DMS53 (cell line): ENCODE data around the gene RPL35.

Experiments used
- DNase-seq: peaks from one replicate; lab custom pipeline; 2025; lab: John Stamatoyannopoulos, UW

RPL35 gene

GRCh38 chr9:124877021-124877782 lies 15.4 kb upstream of the RPL35 start:
- peak; percentile 50 for DNase-seq

GRCh38 chr9:124875501-124875900 lies 13.7 kb upstream of the RPL35 start:
- DNase-seq, result no peak

GRCh38 chr9:124873664-124874063 lies 11.9 kb upstream of the RPL35 start:
- no peak for DNase-seq

- DNase-seq, result no peak
These were observed 9.4 kb upstream of the RPL35 start for GRCh38 chr9:124871156-124871561.

- no peak for DNase-seq
These were observed 9.0 kb upstream of the RPL35 start for GRCh38 chr9:124870723-124871122.

- DNase-seq, result peak; percentile 57
These were observed 8.3 kb upstream of the RPL35 start for GRCh38 chr9:124869986-124870560.

GRCh38 chr9:124869466-124869985 lies 7.8 kb upstream of the RPL35 start:
- DNase-seq, result peak; percentile 68

GRCh38 chr9:124868511-124869465 lies 7.0 kb upstream of the RPL35 start:
- DNase-seq, result peak; percentile 96

- DNase-seq, result no peak
These were observed 1.7 kb upstream of the RPL35 start for GRCh38 chr9:124863371-124863871.

GRCh38 chr9:124860582-124861341 lies 995 bp downstream of the RPL35 start:
- no peak for DNase-seq

- DNase-seq, result no peak
These were observed 1.8 kb downstream of the RPL35 start for GRCh38 chr9:124859803-124860581.

- peak; percentile 25 for DNase-seq
These were observed 3.3 kb downstream of the RPL35 start for GRCh38 chr9:124858330-124859046.

- DNase-seq, result peak; percentile 65
These were observed 4.1 kb downstream of the RPL35 start for GRCh38 chr9:124857533-124858162.

GRCh38 chr9:124855944-124856765 lies 5.6 kb downstream of the RPL35 start:
- DNase-seq, result peak; percentile 85

GRCh38 chr9:124855566-124855943 lies 6.2 kb downstream of the RPL35 start:
- DNase-seq, result no peak

GRCh38 chr9:124854822-124855221 lies 6.9 kb downstream of the RPL35 start:
- DNase-seq, result peak; percentile 28

- no peak for DNase-seq
These were observed 7.6 kb downstream of the RPL35 start for GRCh38 chr9:124854161-124854560.

- DNase-seq, result peak; percentile 53
These were observed 8.1 kb downstream of the RPL35 start for GRCh38 chr9:124853605-124854143.
